DMS 273 (cell line): ENCODE measurements around the gene CCDC71L.
A peak's percentile ranks its signal among the peaks of the same experiment; 100 is the strongest.

Experiments
- DNase-seq: peaks from one replicate; lab custom pipeline; 2025; ENCODE audit not compliant: unreplicated experiment; lab: John Stamatoyannopoulos, UW

Gene CCDC71L

GRCh38 chr7:106659166-106659962 is 1.6 kb downstream of the CCDC71L start:
- DNase-seq, result no peak

- DNase-seq, result peak; percentile 16
Observed at GRCh38 chr7:106658316-106659165, 2.4 kb downstream of the CCDC71L start.

- no peak for DNase-seq
Observed at GRCh38 chr7:106657085-106657991, 3.6 kb downstream of the CCDC71L start.

DNA sequence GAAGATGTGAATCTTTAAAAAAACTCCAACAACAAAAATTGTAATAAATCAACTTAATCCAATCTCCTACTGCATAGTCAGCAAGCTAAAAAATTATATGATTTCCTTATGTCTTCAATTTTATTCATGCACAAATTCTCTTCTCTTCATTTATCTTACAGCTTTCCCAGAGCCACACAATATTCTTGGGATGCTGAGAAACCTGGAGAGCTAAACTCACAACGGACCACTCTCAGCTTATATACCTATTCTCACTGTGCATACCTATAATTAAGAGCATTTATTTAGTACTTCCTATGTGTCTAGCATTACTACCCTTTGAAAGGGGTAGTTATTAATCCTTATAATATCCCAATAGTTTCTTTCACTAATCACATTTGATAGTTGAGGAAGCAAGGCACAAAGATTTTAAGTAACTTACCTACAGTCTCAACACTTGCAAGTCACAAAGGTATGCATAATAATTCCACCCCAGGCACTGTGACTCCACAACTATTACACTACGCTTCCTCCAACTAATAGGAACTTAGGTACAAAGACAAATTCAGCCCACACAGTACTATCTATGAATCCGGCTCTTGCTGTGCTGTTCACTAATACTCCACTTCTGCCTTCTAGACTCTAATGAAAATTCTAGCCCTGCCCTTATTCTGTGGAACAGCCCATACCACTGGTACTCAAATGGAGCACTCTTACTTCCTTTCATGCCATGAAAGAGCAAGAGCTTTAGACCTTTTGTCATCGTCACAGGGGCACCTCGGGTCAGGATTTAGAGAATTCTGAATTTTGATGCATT is 5.1 kb downstream of the CCDC71L start:
- no peak for DNase-seq

GRCh38 chr7:106653488-106653887 is 7.5 kb downstream of the CCDC71L start:
- DNase-seq, result no peak

DNA sequence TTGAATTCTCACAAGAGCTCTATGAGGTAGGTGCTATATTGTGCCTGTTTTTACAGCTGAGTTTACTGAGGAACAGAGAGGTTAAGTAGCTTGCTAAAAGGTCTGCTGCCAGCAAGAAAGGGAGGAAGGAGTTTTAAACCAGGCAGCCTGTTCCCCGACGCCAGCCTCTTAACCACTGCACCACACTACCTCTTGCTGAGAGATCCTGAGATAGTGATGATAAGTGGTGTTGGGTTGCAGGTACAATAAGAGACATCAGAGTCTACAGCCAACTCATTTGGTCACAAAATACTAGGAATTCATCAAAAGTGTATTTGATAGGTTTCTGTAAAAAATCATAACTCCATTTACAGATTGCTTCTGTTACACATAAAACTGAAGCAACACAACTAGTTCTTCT is 8.0 kb downstream of the CCDC71L start:
- DNase-seq, result no peak

DNA sequence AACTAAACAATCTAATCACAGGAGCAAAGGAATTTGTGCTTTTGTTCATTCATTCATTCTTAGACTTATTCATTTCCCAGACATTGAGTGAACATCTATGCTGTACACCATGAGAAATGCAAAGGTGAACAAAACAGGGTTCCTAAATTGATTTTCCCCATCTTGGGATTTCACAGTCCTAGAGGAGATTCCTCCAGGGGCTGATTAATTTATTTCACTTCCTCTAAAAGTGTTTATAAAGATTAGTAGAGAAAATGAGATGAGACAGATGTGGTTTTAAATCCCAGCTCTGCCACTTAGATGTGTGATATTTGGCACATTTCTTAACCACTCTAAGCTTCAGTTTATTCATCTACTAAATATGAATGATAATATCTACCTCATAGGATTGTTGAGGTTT is 8.9 kb downstream of the CCDC71L start:
- DNase-seq, result no peak

- DNase-seq, result no peak
Observed at GRCh38 chr7:106646256-106646655, 14.7 kb downstream of the CCDC71L start.

GRCh38 chr7:106644999-106645398 is 16.0 kb downstream of the CCDC71L start:
- no peak for DNase-seq

DNA sequence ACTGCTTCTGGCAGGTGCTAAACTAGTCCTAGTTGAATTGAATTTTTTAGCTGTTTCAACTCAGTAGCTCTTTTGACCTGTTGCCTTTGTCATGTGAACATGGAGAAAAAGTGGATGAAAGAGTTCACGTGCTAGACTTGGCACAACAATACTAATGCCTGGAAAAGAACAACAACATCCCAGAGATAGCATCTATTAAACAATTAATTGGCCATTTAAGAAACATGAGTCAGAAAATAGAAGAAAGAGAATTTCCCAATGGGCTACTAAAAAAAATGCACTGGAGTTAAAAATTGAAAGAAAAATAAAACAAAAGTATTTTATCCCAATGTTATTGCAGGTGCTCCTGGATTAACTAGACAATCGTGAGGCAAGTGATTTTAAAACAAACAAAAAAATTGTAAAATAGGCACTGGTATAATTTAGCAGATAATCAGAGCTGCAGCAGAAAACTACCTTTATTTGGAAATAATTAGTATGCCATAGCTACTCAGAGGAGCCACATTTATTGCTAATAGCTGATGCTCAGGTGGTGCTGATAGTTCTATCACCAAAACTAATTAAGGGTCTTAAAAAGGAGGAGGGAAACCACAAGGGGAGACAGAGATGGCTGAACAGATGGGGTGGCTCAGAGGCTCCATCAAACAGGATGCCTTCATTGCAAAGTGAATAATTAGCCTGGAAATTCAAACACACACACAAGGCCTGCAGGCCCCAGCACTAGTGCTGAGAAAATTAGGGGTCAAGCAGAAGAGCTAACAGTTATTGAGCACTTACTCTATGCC is 17.6 kb downstream of the CCDC71L start:
- DNase-seq, result peak; percentile 21

- no peak for DNase-seq
Observed at GRCh38 chr7:106641416-106641815, 19.5 kb downstream of the CCDC71L start.

- no peak for DNase-seq
Observed at GRCh38 chr7:106640368-106641141, 20.4 kb downstream of the CCDC71L start.

DNA sequence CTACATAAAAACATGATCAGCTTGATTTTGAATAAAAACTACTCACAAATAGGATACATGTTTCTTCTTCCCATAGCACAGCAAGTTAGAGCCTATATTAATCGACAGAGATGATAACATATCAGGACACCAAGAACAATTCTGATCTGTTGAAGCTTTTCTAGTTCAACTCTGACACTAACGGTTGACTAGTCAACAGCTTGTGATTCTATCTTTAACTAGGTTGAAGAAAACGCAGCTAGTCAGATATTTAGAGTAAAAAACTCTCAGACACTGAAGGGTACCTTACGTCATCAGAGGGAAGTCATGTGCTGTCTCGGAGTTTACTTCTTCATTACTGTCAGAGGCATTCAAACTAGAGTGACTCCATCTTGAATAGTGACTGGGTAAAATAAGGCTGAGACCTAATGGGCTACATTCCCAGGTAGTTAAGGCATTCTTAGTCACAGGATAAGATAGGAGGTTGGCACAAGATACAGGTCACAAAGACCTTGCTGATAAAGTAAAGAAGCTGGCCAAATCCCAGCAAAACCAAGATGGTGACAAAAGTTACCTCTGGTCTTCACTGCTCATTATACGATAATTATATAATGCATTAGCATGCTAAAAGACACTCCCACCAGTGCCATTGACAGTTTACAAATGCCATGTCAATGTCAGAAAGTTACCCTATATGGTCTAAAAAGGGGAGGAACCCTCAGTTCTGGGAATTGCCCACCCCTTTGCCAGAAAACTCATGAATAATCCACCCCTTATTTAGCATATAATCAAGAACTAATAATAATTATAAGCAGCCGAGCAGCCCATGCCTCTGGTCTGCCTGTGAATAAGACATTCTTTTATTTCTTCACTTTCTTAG is 21.3 kb downstream of the CCDC71L start:
- no peak for DNase-seq

DNA sequence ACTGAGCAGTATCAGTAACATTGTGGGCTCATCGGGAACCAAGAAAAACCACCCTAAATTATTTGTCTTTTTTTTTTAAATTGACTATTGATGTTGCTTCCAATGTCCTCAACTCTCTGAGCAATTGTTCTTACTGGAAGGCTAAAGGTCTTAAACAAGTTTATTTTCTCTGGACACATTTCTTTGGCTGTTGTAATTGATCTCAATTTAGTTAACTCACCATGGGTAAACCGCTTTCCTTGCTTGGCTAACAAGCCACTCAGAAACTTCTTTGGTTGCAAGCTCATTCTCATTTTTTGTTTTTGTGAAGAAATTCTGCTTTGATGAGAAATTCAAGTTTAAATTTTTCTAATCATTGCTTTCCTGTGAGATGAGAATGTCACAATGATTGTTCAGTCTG is 25.5 kb downstream of the CCDC71L start:
- no peak for DNase-seq

- DNase-seq, result no peak
Observed at GRCh38 chr7:106634958-106635357, 26.0 kb downstream of the CCDC71L start.

DNA sequence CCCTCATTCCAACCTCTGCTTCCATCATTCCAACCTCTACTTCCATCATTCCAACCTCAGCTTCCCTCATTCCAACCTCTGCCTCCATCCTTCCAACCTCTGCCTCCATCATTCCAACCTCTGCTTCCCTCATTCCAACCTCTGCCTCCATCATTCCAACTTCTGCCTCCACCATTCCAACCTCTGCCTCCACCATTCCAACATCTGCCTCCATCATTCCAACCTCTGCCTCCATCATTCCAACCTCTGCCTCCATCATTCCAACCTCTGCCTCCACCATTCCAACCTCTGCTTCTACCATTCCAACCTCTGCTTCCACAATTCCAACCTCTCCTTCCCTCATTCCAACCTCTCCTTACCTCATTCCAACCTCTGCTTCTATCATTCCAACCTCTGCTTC is 30.3 kb downstream of the CCDC71L start:
- DNase-seq, result no peak

- DNase-seq, result no peak
Observed at GRCh38 chr7:106629516-106629915, 31.4 kb downstream of the CCDC71L start.
